ENCODE results near the gene FTL. TPM values are rescaled to one million over a fixed set of nuclear protein-coding genes. Genes with fewer than 3 reads are reported as not detected.
"Not testable (repeated sequence)": the region's sequence is repeated elsewhere in the genome, so short reads cannot be mapped to it uniquely, and the experiment has no call there.

The FTL gene
- total and polyA plus RNA-seq, 3 experiments from 2014 or later: 1,478 to 4,521 (median 1,489) TPM

GRCh38 chr19:48922548-48923490 is 42.3 kb upstream of the FTL start:
- H3K27me3 Mint-ChIP-seq: no peaks in the 10 kb centered on the region
- peaks cover 0 to 40% (median 0%) of the 10 kb centered on the region in 3 donors for H3K36me3 Mint-ChIP-seq
- H3K4me1 Mint-ChIP-seq: peaks cover 0 to 4% (median 0%) of the 10 kb centered on the region in 3 donors
- ChIA-PET CTCF (no interaction called here), POLR2A (no interaction called here)
- Histone ChIP-seq H3K36me3 (ENCODE audit: insufficient read depth, low read length) (peaks cover 9% of the 10 kb centered on the region), H3K27me3 (ENCODE audit: insufficient read depth, low read length, poor library complexity, severe bottlenecking) (no peaks in the 10 kb centered on the region), H3K27ac (ENCODE audit: low read depth, low read length) (no peak overlapping the region), H3K9me3 (ENCODE audit: low read length) (no peaks in the 10 kb centered on the region), H3K4me3 (ENCODE audit: low read length) (no peak overlapping the region), H3K4me1 (ENCODE audit: insufficient read depth, low read length) (no peaks in the 10 kb centered on the region)
- H3K9me3 Mint-ChIP-seq: no peaks in the 10 kb centered on the region
- peak overlapping the region in 1 of 8 donors; percentile 29 for H3K27ac Mint-ChIP-seq
- H3K4me3 Mint-ChIP-seq: no peak overlapping the region
- DNase-seq: no peak

GRCh38 chr19:48925240-48925843 is 39.8 kb upstream of the FTL start:
- H3K4me1 ChIP-seq (ENCODE audit: insufficient read depth, low read length): no peaks in the 10 kb centered on the region
- DNase-seq: no peak
- Mint-ChIP-seq H3K27me3 (no peaks in the 10 kb centered on the region), H3K27ac (no peak overlapping the region), H3K4me3 (no peak overlapping the region), H3K9me3 (no peaks in the 10 kb centered on the region), H3K4me1 (peaks cover 0 to 4% (median 0%) of the 10 kb centered on the region in 3 donors), H3K36me3 (peaks cover 0 to 23% (median 0%) of the 10 kb centered on the region in 3 donors)
- no peaks in the 10 kb centered on the region for H3K27me3 ChIP-seq (ENCODE audit: insufficient read depth, low read length, poor library complexity, severe bottlenecking)
- no peaks in the 10 kb centered on the region for H3K36me3 ChIP-seq (ENCODE audit: insufficient read depth, low read length)
- H3K4me3 ChIP-seq (ENCODE audit: low read length): no peak overlapping the region
- H3K27ac ChIP-seq (ENCODE audit: low read depth, low read length): no peak overlapping the region
- ChIA-PET POLR2A (no interaction called here), CTCF (no interaction called here)
- H3K9me3 ChIP-seq (ENCODE audit: low read length): no peaks in the 10 kb centered on the region

DNA sequence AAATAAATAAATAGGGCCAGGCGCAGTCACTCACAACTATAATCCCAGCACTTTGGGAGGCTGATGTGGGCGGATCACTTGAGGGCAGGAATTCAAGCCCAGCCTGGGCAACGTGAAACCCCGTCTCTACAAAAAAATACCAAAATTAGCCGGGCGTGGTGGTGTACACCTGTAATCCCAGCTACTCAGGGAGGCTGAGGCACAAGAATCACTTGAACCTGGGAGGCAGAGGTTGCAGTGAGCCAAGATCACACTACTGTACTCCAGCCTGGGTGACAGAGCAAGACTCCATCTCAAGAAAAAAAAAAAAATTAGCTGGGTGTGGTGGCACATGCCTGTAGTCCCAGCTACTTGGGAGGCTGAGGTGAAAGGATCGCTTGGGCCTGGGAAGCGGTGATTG is 39.2 kb upstream of the FTL start:
- CTCF ChIA-PET; H3K27ac ChIP-seq (ENCODE audit: low read depth, low read length); POLR2A ChIA-PET; H3K27ac Mint-ChIP-seq; H3K4me3 Mint-ChIP-seq; H3K27me3 Mint-ChIP-seq; H3K4me1 Mint-ChIP-seq; DNase-seq; H3K36me3 ChIP-seq (ENCODE audit: insufficient read depth, low read length); H3K9me3 ChIP-seq (ENCODE audit: low read length); H3K9me3 Mint-ChIP-seq; H3K27me3 ChIP-seq (ENCODE audit: insufficient read depth, low read length, poor library complexity, severe bottlenecking); H3K4me1 ChIP-seq (ENCODE audit: insufficient read depth, low read length); H3K4me3 ChIP-seq (ENCODE audit: low read length): not testable (repeated sequence)
- H3K36me3 Mint-ChIP-seq: peaks cover 0 to 20% (median 0%) of the 10 kb centered on the region in 3 donors

DNA sequence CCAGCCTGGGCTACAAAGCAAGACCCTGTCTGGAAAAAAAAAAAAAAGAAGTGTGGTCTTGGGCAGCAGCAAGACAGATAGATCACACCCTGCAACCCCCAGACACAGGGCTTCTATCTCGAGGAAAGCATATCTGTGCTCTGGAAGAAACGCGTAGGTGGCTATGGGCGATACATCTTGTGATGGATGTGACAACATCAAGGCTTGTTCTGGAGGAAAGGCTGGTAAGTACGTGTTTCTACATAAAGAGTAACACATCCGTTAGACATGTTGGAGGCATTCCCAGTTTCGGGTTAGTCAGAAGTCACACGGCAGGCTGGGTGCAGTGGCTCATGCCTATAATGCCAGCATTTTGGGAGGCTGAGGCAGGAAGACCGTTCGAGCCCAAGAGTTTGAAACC is 38.2 kb upstream of the FTL start:
- Histone ChIP-seq H3K27me3 (ENCODE audit: insufficient read depth, low read length, poor library complexity, severe bottlenecking) (no peaks in the 10 kb centered on the region), H3K36me3 (ENCODE audit: insufficient read depth, low read length) (no peaks in the 10 kb centered on the region), H3K4me1 (ENCODE audit: insufficient read depth, low read length) (no peaks in the 10 kb centered on the region), H3K4me3 (ENCODE audit: low read length) (no peak overlapping the region), H3K27ac (ENCODE audit: low read depth, low read length) (no peak overlapping the region), H3K9me3 (ENCODE audit: low read length) (no peaks in the 10 kb centered on the region)
- Mint-ChIP-seq H3K36me3 (peaks cover 0 to 12% (median 0%) of the 10 kb centered on the region in 3 donors), H3K9me3 (no peaks in the 10 kb centered on the region), H3K4me3 (peak overlapping the region in 3 of 7 donors; percentile 22 to 61 (median 32)), H3K27ac (peak overlapping the region in 2 of 8 donors; percentile 47 to 58), H3K4me1 (peaks cover 0 to 4% (median 0%) of the 10 kb centered on the region in 3 donors), H3K27me3 (no peaks in the 10 kb centered on the region)
- ChIA-PET CTCF (no interaction called here), POLR2A (no interaction called here)
- DNase-seq: peak in 1 of 5 donors; percentile 11

GRCh38 chr19:48927692-48928091 is 37.4 kb upstream of the FTL start:
- H3K27ac ChIP-seq (ENCODE audit: low read depth, low read length); H3K9me3 Mint-ChIP-seq; H3K9me3 ChIP-seq (ENCODE audit: low read length); H3K4me3 ChIP-seq (ENCODE audit: low read length); H3K4me1 ChIP-seq (ENCODE audit: insufficient read depth, low read length); H3K36me3 Mint-ChIP-seq; H3K4me3 Mint-ChIP-seq; H3K27me3 Mint-ChIP-seq; CTCF ChIA-PET; H3K4me1 Mint-ChIP-seq; H3K36me3 ChIP-seq (ENCODE audit: insufficient read depth, low read length); POLR2A ChIA-PET; H3K27me3 ChIP-seq (ENCODE audit: insufficient read depth, low read length, poor library complexity, severe bottlenecking); H3K27ac Mint-ChIP-seq; DNase-seq: not testable (repeated sequence)

- Mint-ChIP-seq H3K27me3 (no peaks in the 10 kb centered on the region), H3K4me3 (no peak overlapping the region), H3K9me3 (no peaks in the 10 kb centered on the region), H3K4me1 (peaks cover 5 to 7% (median 5%) of the 10 kb centered on the region in 3 donors), H3K36me3 (peaks cover 0 to 2% (median 0%) of the 10 kb centered on the region in 3 donors), H3K27ac (no peak overlapping the region)
- Histone ChIP-seq H3K36me3 (ENCODE audit: insufficient read depth, low read length) (no peaks in the 10 kb centered on the region), H3K27ac (ENCODE audit: low read depth, low read length) (no peak overlapping the region), H3K27me3 (ENCODE audit: insufficient read depth, low read length, poor library complexity, severe bottlenecking) (no peaks in the 10 kb centered on the region), H3K9me3 (ENCODE audit: low read length) (no peaks in the 10 kb centered on the region), H3K4me1 (ENCODE audit: insufficient read depth, low read length) (peaks cover 6% of the 10 kb centered on the region), H3K4me3 (ENCODE audit: low read length) (no peak overlapping the region)
- ChIA-PET CTCF (no interaction called here), POLR2A (no interaction called here)
- DNase-seq: no peak
These were observed 36.7 kb upstream of the FTL start for GRCh38 chr19:48928164-48929025.

GRCh38 chr19:48933382-48933932 is 31.7 kb upstream of the FTL start, which contains the start of gene DHDH:
Gene DHDH (plus strand): TSS chr19:48933699. CDS start chr19:48933722, 23 bp downstream.
- Histone ChIP-seq H3K4me3 (ENCODE audit: low read length) (peak within 1 kb of the TSS; percentile 45), H3K9me3 (ENCODE audit: low read length) (no peaks in the 10 kb centered on the region), H3K4me1 (ENCODE audit: insufficient read depth, low read length) (peaks cover 12% of the 10 kb centered on the region), H3K27ac (ENCODE audit: low read depth, low read length) (peak within 1 kb of the TSS; percentile 18), H3K36me3 (ENCODE audit: insufficient read depth, low read length) (no peaks in the 10 kb centered on the region), H3K27me3 (ENCODE audit: insufficient read depth, low read length, poor library complexity, severe bottlenecking) (no peaks in the 10 kb centered on the region)
- Mint-ChIP-seq H3K36me3 (no peaks in the 10 kb centered on the region), H3K4me3 (peak within 1 kb of the TSS; percentile 12 to 90 (median 84)), H3K27me3 (no peaks in the 10 kb centered on the region), H3K4me1 (peaks cover 9 to 19% (median 12%) of the 10 kb centered on the region in 3 donors), H3K27ac (peak within 1 kb of the TSS in 7 of 8 donors; percentile 38 to 87 (median 75)), H3K9me3 (no peaks in the 10 kb centered on the region)
- CTCF ChIA-PET: interaction anchor here (1.0 to 1.7 kb wide), 3 partner anchors 18 to 37 kb away, joined by 3 to 6 read pairs (median 3); no protein-coding TSS in a partner anchor
- POLR2A ChIA-PET: interaction anchor here (0.7 to 1.4 kb wide), 3 partner anchors 32 to 60 kb away, joined by 3 to 5 read pairs (median 3); partner anchors contain the start of gene RUVBL2
- peak; percentile 78 to 87 (median 82) for DNase-seq

Measured in CD8-positive, alpha-beta memory T cell (primary cell).